GM04503 (cell line): ENCODE measurements around the gene RUNX1.

Experiments
- DNase-seq: peaks from one replicate; pipeline ENCODE4 v3.0.0-alpha.2; 2012; ENCODE audit warnings: low read depth

The RUNX1 gene

DNA sequence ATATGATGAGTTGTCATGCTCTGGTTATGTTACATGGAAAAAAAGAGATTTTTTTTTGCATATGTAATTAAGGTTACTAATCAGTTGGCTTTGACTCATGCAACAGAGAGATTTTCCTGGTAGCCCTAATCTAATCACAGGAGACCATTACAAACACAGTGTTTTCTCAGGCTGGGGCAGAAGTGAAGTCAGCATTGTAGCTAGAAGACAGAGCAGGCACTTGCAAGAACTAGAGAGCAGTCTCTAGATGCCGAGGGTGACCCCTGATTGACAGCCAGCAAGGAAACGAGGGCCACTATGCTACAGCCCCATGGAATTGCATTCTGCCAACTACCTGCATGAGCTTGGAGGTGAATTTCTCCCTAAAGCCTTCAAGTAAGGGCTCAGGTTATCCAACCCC lies 151.3 kb downstream of the RUNX1 start:
- no peak for DNase-seq

DNA sequence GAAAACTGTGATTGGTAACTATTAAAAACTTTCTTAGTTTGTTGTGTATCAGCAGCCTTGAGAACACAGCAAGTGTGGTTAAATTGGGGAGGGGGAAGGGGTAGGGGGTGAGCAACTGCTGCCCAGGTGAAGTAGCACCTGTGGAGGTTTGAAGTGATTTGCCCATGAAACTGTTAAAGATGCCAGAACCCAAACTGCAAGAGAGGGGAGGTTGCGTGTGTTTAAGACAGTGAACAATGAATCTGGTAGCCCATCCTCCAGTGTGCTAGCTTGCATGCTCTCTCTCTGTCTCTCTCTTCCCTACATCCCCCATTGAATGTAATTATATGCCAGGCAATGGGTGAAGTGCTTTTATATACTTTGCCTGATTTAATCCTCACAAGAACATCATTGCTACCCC lies 154.7 kb downstream of the RUNX1 start:
- DNase-seq = no peak

DNA sequence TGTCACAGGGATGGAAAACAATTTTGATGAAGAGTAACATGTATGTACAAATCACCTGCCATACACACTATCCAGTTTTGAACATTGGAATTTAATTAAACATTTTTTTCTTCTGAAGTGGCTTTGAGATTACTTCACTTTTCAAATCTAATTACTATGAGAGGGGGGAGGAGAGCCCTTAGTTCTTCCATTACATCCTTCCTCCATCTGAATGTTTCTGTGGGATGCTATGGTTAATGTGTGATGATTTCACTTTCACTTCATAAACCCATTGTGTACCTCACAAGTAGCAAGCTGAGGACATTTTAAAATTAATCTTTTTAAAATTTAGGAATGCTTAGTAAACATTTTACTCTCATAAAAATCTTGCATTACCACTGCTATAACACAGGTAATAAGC lies 156.9 kb downstream of the RUNX1 start:
- no peak for DNase-seq

DNA sequence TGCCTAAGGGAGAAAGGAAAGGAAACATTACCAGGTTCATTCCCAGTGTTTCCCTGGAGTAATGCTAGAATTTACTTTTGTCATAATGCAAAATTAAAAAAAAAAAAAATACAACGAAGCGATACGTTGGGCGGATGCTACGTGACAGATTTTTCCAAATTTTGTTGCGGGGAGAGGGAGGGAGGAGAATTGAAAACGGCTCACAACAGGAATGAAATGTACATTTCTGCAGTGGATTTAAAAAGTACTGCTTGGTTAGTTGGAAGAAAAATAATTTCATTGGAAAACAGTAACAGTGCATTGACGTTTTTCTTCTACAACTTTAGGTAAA lies 157.5 kb downstream of the RUNX1 start:
- DNase-seq = no peak

GRCh38 chr21:34890724-34891612 lies 158.1 kb downstream of the RUNX1 start:
- DNase-seq = no peak

- no peak for DNase-seq
These were observed 158.7 kb downstream of the RUNX1 start for GRCh38 chr21:34890470-34890723.

GRCh38 chr21:34889676-34890469 lies 159.2 kb downstream of the RUNX1 start:
- no peak for DNase-seq

DNA sequence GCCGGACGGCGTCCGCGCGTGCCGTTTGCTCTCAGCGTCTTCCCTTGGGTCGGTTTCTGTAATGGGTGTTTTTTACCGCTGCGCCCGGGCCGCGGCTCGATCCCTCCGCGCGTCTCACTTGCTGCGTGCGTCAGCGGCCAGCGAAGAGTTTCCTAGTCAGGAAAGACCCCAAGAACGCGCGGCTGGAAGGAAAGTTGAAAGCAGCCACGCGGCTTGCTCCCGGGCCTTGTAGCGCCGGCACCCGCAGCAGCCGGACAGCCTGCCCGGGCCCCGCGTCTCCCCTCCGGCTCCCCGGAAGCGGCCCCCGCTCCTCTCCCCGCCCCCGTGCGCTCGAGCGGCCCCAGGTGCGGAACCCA lies 159.8 kb downstream of the RUNX1 start:
- DNase-seq = no peak

DNA sequence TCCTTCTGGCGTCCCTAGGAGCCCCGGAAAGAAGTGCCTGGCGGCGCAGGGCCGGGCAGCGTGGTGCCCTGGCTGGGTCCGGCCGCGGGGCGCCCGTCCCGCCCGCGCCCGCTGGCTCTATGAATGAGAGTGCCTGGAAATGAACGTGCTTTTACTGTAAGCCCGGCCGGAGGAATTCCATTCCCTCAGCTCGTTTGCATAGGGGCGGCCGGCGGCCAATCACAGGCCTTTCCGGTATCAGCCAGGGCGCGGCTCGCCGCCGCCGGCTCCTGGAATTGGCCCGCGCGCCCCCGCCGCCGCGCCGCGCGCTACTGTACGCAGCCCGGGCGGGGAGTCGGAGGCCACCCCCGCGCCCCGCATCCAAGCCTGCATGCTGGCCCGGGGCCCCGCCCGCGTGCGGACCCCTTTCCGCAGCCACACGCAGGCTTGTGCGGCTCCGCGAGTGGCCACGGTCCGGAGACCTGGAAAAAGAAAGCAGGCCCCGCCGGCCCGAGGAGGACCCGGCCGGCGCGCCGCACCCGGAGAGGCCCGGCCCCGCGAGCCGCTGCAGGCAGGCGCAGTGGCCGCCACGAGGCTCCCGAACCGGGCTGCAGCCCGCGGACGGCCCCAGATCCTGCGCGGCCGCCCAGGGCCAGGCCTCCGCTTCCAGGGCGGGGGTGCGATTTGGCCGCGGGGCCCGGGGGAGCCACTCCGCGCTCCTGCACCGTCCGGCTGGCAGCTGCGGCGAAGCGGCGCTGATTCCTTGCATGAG lies 160.4 kb downstream of the RUNX1 start:
- no peak for DNase-seq

- peak; percentile 87 for DNase-seq
These were observed 161.2 kb downstream of the RUNX1 start for GRCh38 chr21:34887725-34888568.

GRCh38 chr21:34887105-34887442 lies 162.0 kb downstream of the RUNX1 start:
- DNase-seq = no peak

GRCh38 chr21:34886240-34887104 lies 162.6 kb downstream of the RUNX1 start:
- no peak for DNase-seq

DNA sequence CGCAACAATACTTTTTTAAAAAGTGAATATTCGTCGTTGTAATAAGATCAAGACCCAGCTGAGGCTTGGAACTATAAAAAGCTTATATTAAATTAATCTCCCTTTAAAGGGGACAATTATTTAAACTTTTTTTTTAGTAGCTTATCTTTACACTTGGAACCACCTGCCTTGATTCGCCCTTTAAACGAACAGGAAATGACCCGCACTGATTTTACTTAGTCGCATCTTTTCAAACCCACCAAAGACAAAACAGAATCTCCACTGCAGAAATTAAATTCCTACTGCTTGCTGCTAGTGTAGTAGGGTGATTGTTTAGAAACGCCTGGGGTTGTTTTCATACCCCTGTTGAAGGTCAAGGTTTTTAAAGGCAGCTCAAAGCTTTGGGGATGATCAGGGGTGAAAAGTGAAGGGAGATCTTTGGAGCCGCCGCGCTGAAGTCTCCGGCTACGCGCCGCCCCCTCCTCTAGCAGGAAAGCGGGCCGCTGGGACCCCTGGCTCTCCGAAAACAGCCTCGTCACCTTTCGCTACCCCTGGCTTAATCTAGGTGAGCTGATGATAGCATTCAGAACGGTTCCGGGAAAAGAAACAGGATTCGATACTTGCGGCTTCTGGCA lies 163.4 kb downstream of the RUNX1 start:
- no peak for DNase-seq

- no peak for DNase-seq
These were observed 164.0 kb downstream of the RUNX1 start for GRCh38 chr21:34885125-34885524.

GRCh38 chr21:34884346-34884929 lies 164.7 kb downstream of the RUNX1 start:
- no peak for DNase-seq

DNA sequence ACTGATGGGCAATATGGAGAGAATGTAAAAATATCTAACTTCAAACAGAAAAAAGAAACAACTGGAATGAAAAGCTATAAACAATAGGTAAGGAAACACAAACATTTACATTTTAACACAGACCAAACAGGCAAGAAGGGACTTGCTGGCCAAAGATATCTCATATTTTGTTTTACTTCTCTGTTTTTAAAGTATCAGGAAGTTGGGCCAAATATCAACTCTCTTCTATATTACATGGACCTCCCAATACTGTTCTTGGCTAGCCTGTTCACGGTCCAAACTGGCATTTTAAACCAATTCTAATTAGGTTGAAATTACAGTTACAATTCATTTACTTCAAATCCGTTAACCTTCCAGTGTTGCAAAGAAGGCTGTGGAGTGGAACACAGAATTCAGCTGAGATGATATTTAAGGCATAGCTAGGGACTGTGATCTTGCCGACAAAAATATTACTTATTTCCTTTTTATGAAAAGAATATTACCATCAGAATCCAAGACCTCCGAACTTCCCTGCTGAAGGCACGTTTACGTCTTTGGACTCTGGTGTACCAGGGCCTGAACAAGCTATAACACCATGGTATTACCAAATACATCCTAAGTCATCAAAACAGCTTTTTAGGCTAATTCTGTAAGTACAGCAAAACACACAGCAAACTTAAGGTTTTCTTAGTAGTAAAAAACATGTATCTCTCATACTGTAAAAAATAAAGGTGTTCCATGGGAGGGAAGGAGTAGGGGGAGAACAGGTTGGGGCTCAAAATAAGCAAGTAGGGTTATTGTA lies 165.4 kb downstream of the RUNX1 start:
- DNase-seq = no peak

GRCh38 chr21:34882719-34883131 lies 166.4 kb downstream of the RUNX1 start:
- DNase-seq = no peak

DNA sequence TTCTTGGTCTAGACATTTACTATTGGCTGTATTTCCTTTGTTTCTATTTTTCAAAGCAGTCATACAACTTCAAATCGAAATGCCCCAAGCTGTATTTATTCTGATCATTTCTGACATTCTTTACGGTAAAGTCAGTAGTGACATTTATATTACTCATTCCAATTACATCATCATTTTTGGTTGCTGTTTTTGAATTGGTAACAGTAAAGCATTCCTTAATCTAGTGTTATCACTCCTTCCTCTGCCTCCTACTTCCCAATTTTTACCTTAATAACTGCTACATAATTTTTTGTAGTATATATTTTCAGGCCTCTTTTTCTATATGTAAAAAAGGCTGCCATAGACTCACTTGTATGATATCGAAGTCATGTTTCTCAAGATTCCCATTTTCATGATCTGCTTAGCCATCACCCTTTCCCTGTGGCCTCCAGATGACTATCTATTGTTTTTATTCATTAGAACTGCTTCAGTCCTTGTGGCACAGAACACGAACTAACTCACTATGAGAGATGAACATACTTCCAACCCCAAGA lies 167.2 kb downstream of the RUNX1 start:
- no peak for DNase-seq

GRCh38 chr21:34881421-34881820 lies 167.7 kb downstream of the RUNX1 start:
- no peak for DNase-seq
